Stimulated activated CD8-positive, alpha-beta memory T cell treated with anti-CD3 and anti-CD28 coated beads, Interleukin-4, amount 100 ng/mL, for 48 hours (primary cell): ENCODE measurements around the gene CYP20A1.
A peak's percentile ranks its signal among the peaks of the same experiment; 100 is the strongest.
"Not testable (repeated sequence)": the region's sequence is repeated elsewhere in the genome, so short reads cannot be mapped to it uniquely, and the experiment has no call there.

Source experiments
- DNase-seq: peaks from one replicate; pipeline ENCODE4 v3.0.0-alpha.2; 2020

CYP20A1 gene

DNA sequence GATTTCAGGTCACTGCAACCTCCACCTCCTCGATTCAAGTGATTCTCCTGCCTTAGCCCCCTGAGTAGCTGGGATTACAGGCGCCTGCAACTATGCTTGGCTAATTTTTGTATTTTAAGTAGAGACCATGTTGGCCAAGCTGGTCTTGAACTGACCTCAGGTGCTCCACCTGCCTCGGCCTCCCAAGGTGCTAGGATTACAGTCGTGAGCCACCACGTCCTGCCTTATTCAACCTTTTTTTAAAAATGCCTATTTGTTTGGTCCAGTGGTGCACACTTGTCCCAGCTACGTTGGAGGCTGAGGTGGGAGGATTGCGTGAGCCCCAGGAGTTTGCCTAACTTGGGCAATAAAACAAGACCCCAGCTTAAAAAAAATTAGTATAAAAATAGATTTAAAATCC lies 43.3 kb downstream of the CYP20A1 start:
- no peak for DNase-seq

- DNase-seq, result no peak
Measured at GRCh38 chr2:203286532-203286931, 47.7 kb downstream of the CYP20A1 start.

DNA sequence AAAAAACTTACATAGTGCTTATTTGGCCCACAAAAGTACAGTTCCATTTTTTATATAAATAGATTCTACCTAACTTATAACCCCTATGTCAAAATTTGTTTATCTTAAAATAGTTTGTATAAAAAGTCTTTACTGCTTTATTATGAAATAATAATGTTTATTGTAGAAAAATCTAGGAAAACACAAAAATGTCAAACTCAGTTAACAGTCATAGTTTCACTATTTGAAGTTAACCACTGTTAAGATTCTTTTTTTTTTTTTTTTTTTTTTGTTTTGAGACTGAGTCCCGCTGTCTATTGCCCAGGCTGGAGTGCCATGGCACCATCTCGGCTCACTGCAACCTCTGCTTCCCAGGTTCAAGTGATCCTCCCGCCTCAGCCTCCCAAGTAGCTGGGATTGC lies 62.8 kb downstream of the CYP20A1 start:
- no peak for DNase-seq

- DNase-seq, result not testable (repeated sequence)
Measured at GRCh38 chr2:203302586-203302985, 63.8 kb downstream of the CYP20A1 start.

- no peak for DNase-seq
Measured at GRCh38 chr2:203310688-203311436, 72.0 kb downstream of the CYP20A1 start.

GRCh38 chr2:203326356-203326755 lies 87.5 kb downstream of the CYP20A1 start:
- no peak for DNase-seq

GRCh38 chr2:203327582-203327900 lies 88.7 kb downstream of the CYP20A1 start:
- no peak for DNase-seq

DNA sequence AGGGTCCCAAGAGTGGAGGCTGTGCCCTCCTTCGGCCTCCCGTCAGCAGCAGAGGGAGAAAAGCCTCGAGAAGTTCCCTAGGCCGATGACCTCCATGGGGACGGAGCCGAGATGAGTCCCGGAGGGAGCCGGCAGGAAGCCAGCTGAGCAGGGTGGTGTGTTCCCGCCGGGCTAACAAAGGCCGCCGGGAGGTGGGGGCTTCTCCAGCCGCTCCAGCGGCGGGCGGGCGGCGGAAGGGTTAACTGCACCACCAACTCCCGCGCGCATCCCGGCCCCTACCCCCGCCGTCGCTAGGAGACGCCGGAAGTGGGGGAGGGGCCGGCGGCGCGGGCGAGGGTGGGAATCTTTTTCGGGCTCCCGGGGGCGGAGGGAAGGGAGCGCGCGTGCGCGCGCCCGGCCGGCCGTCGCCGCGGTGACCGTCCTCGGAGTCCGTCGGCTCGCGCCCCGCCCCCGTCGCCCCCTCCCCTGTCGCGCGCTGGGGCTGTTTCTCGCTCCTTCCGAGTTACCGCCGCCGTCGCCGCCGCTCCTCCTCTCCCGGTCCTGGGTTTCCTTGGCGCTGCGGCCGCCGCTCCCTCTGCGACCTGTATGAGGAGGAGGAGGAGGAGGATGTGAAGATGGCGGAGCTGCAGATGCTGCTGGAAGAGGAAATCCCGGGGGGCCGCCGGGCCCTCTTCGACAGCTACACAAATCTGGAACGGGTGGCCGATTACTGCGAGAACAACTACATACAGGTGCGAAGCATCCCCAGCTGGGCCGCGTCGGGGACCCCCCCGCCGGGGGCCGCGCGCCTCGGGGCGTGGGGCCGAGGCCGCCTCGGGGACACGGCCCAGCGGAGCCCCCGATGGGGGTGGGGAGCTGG lies 89.3 kb downstream of the CYP20A1 start, which contains the start of gene ABI2:
TSS of gene ABI2 (plus strand) at position 494 of the 859 bp plus-strand sequence. CDS start at position 615, 121 bp downstream.
- DNase-seq, result peak; percentile 84

GRCh38 chr2:203328760-203329540 lies 90.1 kb downstream of the CYP20A1 start:
- DNase-seq, result peak; percentile 74

GRCh38 chr2:203330434-203330833 lies 91.6 kb downstream of the CYP20A1 start:
- DNase-seq, result no peak

GRCh38 chr2:203338322-203338721 lies 99.5 kb downstream of the CYP20A1 start:
- no peak for DNase-seq

DNA sequence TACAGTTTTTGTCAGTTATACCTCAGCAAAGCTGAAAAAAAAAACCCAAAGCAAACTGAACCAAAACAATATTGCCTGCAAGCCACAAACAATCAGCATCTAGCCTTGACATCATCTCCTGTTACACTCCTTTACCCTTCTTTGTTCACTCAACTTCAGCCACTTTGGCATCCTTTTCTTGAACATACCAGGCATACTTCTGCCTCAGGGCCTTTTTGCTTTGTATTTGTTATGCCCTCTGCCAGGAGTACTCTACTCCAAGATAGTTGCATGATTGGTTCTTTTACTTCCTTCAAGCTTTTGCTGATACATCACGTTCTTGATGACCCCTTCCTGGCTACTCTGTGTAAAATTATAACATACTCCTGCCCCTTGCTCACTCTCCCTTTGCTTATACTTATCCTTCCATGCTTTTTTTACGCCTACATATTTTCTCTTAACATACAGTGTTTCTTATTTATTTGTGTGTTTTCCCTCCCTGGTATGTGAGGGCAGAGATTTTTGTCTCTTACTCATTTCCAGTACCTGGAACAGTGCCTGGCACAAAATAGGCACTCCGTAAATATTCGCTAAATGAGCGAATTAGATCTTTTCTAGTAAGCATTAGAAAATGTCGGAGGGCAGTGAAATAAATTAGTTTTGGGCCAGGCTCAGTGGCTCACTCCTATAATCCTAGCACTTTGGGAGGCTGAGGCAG lies 102.1 kb downstream of the CYP20A1 start:
- no peak for DNase-seq

DNA sequence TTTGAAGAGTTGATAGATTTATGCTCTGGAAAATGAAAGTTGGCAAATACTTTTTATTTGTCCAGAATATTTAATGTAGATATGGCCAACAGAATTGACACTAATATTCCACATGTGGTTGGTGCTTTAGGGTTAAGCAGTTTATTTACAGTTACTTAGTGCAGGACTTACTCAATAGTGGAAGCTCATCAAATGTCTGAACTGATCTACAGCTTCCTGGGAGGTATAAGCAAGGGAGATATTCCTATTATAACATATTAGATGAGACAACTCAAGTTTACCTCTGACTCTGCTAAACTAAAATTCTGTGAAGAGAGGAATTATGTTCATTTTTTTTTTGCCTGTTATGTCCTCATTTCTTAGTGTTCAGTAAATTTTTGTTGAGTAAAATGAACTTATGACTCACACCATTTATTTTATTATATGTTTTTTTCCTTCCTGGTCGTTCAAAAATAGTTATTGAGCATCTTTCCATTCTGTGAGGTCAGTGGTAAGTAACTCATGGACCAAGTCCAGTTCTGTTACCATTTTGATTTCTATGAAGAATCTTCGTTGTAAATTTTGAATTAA lies 103.0 kb downstream of the CYP20A1 start:
- no peak for DNase-seq

- not testable (repeated sequence) for DNase-seq
Measured at GRCh38 chr2:203342374-203342773, 103.6 kb downstream of the CYP20A1 start.

- no peak for DNase-seq
Measured at GRCh38 chr2:203344667-203345066, 105.8 kb downstream of the CYP20A1 start.

DNA sequence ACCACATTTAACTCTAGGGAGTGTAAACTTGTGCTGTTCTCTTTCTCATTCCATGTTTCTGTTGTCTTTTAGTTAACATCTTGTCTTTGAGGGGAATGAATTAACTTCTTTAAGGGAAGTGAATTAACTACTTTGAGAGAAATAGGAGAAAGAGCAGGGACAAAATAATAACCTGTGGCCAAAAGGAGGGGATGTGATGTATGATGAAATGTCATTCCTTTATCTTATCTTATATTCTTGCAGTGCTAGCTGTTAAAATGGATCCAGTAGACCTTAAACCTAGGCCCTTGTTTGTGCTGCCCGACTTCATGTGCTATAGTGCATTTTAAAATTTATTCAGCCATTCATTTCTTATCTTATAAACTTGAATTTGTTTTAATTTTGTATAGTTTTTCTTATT lies 107.8 kb downstream of the CYP20A1 start:
- no peak for DNase-seq

- DNase-seq, result no peak
Measured at GRCh38 chr2:203347375-203347774, 108.6 kb downstream of the CYP20A1 start.

DNA sequence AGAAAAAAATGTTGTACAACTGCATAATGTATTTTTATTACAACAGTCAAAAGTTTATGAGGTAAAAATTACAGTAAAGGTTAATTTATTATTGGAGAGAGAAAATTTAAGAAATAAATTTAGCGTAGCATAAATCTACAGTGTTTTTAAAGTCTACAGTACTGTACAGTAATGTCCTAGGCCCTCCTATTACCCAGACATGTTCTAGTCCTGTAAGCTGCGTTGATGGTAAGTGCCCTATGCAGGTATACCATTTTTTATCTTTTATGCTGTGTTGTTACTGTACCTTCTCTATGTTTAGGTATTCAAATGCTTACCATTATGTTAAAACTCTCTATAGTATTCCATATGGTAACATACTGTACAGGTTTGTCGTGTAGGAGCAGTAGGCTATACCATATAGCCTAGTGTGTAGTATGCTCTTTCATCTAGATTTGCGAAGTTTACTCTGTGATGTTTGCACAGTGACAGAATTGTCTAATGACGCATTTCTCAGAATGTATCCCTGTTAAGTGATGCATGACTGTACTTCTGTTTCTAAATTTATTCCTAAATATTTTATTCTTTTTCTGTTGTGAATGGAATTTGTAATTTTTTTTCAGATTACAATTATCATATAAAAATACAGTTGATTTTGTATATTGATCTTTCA lies 113.9 kb downstream of the CYP20A1 start:
- DNase-seq, result no peak

- DNase-seq, result no peak
Measured at GRCh38 chr2:203354966-203355365, 116.1 kb downstream of the CYP20A1 start.
